ENCODE results near the gene GALNT16.

DNA sequence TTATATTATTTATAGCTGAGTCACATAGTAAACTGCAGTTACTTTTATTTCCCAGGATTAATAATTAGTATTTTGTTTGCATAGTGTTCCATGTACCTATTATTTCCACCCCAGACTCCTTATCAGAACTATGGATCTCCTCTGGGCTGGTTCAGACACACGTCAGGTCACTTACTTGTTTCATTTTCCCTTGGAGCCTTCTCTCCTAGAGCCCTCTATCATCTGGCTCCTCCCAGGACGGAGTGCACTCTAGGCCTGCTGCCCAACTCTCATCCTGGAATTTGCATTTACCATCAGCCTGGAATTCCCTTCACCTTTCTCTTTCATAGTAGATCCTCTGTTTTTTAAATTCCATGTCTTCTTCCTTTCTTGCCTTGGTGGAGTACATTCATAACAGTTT, 28.5 kb upstream of the GALNT16 start:
- TF ChIP-seq CTCF (IDR thresholded peaks at IDR 0.05) (no peak), EZH2 (IDR thresholded peaks at IDR 0.05; ENCODE audit: borderline replicate concordance, insufficient read depth, low read depth, low read length, poor library complexity, severe bottlenecking) (no peak)
